ENCODE results near the gene POLR2E. TPM values are rescaled to one million over a fixed set of nuclear protein-coding genes. Genes with fewer than 3 reads are reported as not detected.

POLR2E gene
- total and polyA plus RNA-seq, 10 of the 15 experiments (the other 5 are each of a cell fraction or from before 2014, with no cell fraction given), result 4.0 to 487 (median 200) TPM

DNA sequence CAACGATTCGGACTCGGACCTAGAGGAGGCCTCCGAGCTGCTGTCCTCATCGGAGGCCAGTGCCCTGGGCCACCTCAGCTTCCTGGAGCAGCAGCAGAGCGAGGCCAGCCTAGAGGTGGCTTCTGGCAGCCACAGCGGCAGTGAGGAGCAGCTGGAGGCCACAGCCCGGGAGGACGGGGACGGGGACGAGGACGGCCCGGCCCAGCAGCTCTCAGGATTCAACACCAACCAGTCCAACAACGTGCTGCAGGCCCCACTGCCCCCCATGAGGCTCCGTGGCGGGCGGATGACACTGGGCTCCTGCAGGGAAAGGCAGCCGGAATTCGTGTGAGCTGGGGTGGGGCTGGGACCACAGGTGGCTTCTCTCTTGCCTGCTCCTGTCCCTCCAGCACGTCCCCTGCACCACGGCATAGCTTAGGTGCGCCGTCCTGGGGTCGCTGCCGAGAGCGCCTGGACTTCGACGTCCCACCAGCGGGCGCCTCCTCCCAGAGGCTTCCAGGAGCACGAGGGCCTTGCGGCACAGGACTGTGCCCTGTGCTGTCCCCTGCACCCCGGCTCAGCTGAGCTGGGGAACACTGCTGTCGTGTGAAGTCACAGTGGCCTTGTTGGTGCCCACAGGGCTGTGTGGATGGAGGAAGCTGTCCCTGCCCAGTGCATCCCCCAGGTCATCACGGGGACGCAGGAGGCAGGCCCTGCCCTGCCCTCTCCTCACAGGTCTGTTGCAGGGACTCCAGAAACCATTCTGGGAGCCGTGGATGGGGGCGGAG lies 9.3 kb downstream of the POLR2E start:
- no peak overlapping the region for H2AFZ ChIP-seq (ENCODE audit: control insufficient read depth, low read depth, low read length)
- ChIA-PET RAD21 (ENCODE audit: unreplicated experiment) (interaction anchor here (1.6 kb wide), 1 partner anchor 21 kb away, joined by 4 read pairs; no protein-coding TSS in a partner anchor), SMC1A (ENCODE audit: uncharacterized antibody, unreplicated experiment) (interaction anchor here (0.5 to 3.0 kb wide), 3 partner anchors 9 to 60 kb away, joined by 4 to 14 read pairs (median 9); partner anchors contain the start of gene ARHGAP45), CTCF (interaction anchor here (0.7 to 1.4 kb wide), 2 partner anchors 28 to 69 kb away, joined by 3 to 6 read pairs; no protein-coding TSS in a partner anchor), POLR2A (interaction anchor here (0.5 to 4.9 kb wide), 7 partner anchors 8 to 268 kb away, joined by 3 to 23 read pairs (median 4); no protein-coding TSS in a partner anchor)
- H3K4me1 ChIP-seq (ENCODE audit: control insufficient read depth, insufficient read depth, low read length), result peaks cover 32% of the 10 kb centered on the region
- no peak overlapping the region for H3K4me3 ChIP-seq
- TSS peak; percentile 63 for BruUV-seq (replicated peaks)
- H3K4me2 ChIP-seq (ENCODE audit: control insufficient read depth, insufficient read depth), result no peak overlapping the region
- peaks cover 15 to 60% of the 10 kb centered on the region in 2 experiments for H3K36me3 ChIP-seq (ENCODE audit: control insufficient read depth in 2 of 2, insufficient read depth in 2 of 2, low read length in 1 of 2)
- H3K9ac ChIP-seq (ENCODE audit: control insufficient read depth, insufficient read depth, low read length), result no peak overlapping the region
- intact Hi-C loops (cut with micrococcal nuclease; ENCODE audit: unreplicated experiment) (no loop called here), in situ Hi-C loops (cut with MboI) (no loop called here)
- ATAC-seq, result no peak
- 75% methylated on average over 31 of the region's 38 CpGs for WGBS (ENCODE audit: insufficient coverage, insufficient replicate concordance, low lambda C conversion rate, missing lambda C conversion rate)
- H3K79me2 ChIP-seq (ENCODE audit: control insufficient read depth, insufficient read depth, low read length), result no peaks in the 10 kb centered on the region; the same call in 1 of the 2 replicates
- H3K27ac ChIP-seq (ENCODE audit: control insufficient read depth, insufficient read depth), result no peak overlapping the region
- no peak for FAIRE-seq
- no peaks in the 10 kb centered on the region for H3K27me3 ChIP-seq (replicated peaks in 1 of 2; ENCODE audit: control insufficient read depth in 2 of 2, insufficient read depth in 2 of 2, low read length in 1 of 2)
- no peaks in the 10 kb centered on the region for H3K9me3 ChIP-seq (replicated peaks; ENCODE audit: control insufficient read depth, insufficient read depth, low read length)
- DNase-seq (ENCODE audit: low read depth, low spot score), result no peak
- H4K20me1 ChIP-seq (ENCODE audit: control insufficient read depth, insufficient read depth), result no peaks in the 10 kb centered on the region; the same call in 1 of the 2 replicates
- TF ChIP-seq POLR2AphosphoS5 (IDR thresholded peaks at IDR 0.05; ENCODE audit: low read length) (peak; percentile 8; the same call in 1 of the 2 replicates), POLR2A (IDR thresholded peaks at IDR 0.05; ENCODE audit: low read depth, low read length) (peak; percentile 83), PML (IDR thresholded peaks at IDR 0.05; ENCODE audit: low read length) (0 out of 2 replicates have a peak, but pooled peaks have one; percentile 15), POLR2AphosphoS2 (IDR thresholded peaks at IDR 0.05; ENCODE audit: low read depth, low read length) (peak; percentile 28; the same call in 1 of the 2 replicates)
- TF ChIP-seq, protein P1, sequence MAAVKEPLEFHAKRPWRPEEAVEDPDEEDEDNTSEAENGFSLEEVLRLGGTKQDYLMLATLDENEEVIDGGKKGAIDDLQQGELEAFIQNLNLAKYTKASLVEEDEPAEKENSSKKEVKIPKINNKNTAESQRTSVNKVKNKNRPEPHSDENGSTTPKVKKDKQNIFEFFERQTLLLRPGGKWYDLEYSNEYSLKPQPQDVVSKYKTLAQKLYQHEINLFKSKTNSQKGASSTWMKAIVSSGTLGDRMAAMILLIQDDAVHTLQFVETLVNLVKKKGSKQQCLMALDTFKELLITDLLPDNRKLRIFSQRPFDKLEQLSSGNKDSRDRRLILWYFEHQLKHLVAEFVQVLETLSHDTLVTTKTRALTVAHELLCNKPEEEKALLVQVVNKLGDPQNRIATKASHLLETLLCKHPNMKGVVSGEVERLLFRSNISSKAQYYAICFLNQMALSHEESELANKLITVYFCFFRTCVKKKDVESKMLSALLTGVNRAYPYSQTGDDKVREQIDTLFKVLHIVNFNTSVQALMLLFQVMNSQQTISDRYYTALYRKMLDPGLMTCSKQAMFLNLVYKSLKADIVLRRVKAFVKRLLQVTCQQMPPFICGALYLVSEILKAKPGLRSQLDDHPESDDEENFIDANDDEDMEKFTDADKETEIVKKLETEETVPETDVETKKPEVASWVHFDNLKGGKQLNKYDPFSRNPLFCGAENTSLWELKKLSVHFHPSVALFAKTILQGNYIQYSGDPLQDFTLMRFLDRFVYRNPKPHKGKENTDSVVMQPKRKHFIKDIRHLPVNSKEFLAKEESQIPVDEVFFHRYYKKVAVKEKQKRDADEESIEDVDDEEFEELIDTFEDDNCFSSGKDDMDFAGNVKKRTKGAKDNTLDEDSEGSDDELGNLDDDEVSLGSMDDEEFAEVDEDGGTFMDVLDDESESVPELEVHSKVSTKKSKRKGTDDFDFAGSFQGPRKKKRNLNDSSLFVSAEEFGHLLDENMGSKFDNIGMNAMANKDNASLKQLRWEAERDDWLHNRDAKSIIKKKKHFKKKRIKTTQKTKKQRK (IDR thresholded peaks at IDR 0.05; ENCODE audit: low read depth, low read length), result no peak

Data from GM12878 (cell line).